B cell (primary cell): ENCODE measurements around the gene PLAC9.

ENCODE experiments used
- EZH2 ChIP-seq: IDR thresholded peaks from 2 replicates; pipeline ENCODE4 v1.6.1; 2012; ENCODE audit warnings: borderline replicate concordance, low read depth, mild to moderate bottlenecking, moderate library complexity, low read length; ENCODE audit not compliant: insufficient read depth, poor library complexity, severe bottlenecking
- TF ChIP-seq, protein P1 (sequence below): fragments of 200-600 bp; IDR thresholded peaks from one replicate; pipeline ENCODE4 v1.8.0; 2022; ENCODE audit warnings: antibody characterized with exemption, mild to moderate bottlenecking

DNA sequence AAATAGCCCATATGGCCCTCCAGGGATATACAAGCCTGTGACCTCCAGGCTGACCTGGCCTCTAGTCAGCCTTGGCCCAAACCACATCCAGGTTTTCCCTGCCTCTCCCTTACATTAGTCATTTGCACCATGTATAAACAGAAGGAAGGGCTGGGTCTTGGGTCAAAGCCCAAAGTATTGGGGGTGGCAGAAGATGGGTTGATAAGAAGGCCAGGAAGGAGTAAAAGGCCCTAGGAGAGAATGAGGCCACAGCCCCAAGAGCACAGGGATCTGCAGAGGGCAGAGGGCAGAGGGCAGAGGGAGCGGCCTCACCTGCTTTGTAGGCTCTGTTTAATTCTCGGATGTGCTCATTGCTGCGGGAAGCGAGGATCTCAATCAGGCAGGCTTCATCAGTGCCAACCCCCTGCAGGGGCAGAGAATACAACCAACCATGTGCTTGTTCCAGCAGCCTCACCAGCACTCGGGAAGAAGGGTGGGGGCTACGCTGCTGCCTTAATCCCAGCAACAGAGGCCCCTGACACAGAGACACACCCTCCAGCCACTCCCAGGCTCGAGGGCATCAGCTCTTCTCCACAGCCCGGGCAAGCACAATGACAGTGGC is 31.3 kb downstream of the PLAC9 start:
- TF ChIP-seq, protein P1, sequence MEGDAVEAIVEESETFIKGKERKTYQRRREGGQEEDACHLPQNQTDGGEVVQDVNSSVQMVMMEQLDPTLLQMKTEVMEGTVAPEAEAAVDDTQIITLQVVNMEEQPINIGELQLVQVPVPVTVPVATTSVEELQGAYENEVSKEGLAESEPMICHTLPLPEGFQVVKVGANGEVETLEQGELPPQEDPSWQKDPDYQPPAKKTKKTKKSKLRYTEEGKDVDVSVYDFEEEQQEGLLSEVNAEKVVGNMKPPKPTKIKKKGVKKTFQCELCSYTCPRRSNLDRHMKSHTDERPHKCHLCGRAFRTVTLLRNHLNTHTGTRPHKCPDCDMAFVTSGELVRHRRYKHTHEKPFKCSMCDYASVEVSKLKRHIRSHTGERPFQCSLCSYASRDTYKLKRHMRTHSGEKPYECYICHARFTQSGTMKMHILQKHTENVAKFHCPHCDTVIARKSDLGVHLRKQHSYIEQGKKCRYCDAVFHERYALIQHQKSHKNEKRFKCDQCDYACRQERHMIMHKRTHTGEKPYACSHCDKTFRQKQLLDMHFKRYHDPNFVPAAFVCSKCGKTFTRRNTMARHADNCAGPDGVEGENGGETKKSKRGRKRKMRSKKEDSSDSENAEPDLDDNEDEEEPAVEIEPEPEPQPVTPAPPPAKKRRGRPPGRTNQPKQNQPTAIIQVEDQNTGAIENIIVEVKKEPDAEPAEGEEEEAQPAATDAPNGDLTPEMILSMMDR = no peak
- no peak for TF ChIP-seq EZH2
